Suppressor macrophage treated with lipopolysaccharide for 1 hour (primary cell): Measurements from ENCODE around the gene TBX3.

Source experiments
- DNase-seq, 3 donors: peaks; one replicate each; pipeline ENCODE4 v3.0.0-alpha.2; 2020 to 2022

Gene TBX3

GRCh38 chr12:114682106-114682784, 1.7 kb downstream of the TBX3 start:
- DNase-seq, result no peak

GRCh38 chr12:114681116-114681871, 2.7 kb downstream of the TBX3 start:
- DNase-seq, result no peak

GRCh38 chr12:114680604-114681069, 3.3 kb downstream of the TBX3 start:
- no peak for DNase-seq

- no peak for DNase-seq
Measured at GRCh38 chr12:114679942-114680341, 4.0 kb downstream of the TBX3 start.

- DNase-seq, result no peak
Measured at GRCh38 chr12:114679452-114679875, 4.5 kb downstream of the TBX3 start.

- DNase-seq, result no peak
Measured at GRCh38 chr12:114678718-114679117, 5.3 kb downstream of the TBX3 start.

- DNase-seq, result no peak
Measured at GRCh38 chr12:114678028-114678427, 5.9 kb downstream of the TBX3 start.

- DNase-seq, result no peak
Measured at GRCh38 chr12:114676142-114676741, 7.7 kb downstream of the TBX3 start.

- no peak for DNase-seq
Measured at GRCh38 chr12:114674251-114675047, 9.5 kb downstream of the TBX3 start.

GRCh38 chr12:114673901-114674250, 10.1 kb downstream of the TBX3 start:
- no peak for DNase-seq

GRCh38 chr12:114673169-114673833, 10.7 kb downstream of the TBX3 start:
- no peak for DNase-seq

- DNase-seq, result no peak
Measured at GRCh38 chr12:114672817-114673168, 11.2 kb downstream of the TBX3 start.

- DNase-seq, result no peak
Measured at GRCh38 chr12:114671443-114672411, 12.2 kb downstream of the TBX3 start.

GRCh38 chr12:114671066-114671442, 12.9 kb downstream of the TBX3 start:
- DNase-seq, result no peak

GRCh38 chr12:114670291-114670980, 13.5 kb downstream of the TBX3 start:
- no peak for DNase-seq

GRCh38 chr12:114669401-114670290, 14.3 kb downstream of the TBX3 start:
- no peak for DNase-seq

GRCh38 chr12:114668886-114669288, 15.1 kb downstream of the TBX3 start:
- DNase-seq, result no peak

- DNase-seq, result peak; percentile 40 to 82 (median 55)
Measured at GRCh38 chr12:114668151-114668885, 15.7 kb downstream of the TBX3 start.

- DNase-seq, result no peak
Measured at GRCh38 chr12:114667669-114668150, 16.3 kb downstream of the TBX3 start.
